ENCODE measurements around the gene TSC2.
A peak's percentile ranks its signal among the peaks of the same experiment; 100 is the strongest.

TSC2 gene

GRCh38 chr16:2023092-2024031 lies 24.4 kb upstream of the TSC2 start:
- TF ChIP-seq CTCF (IDR thresholded peaks at IDR 0.05; ENCODE audit: low read depth, low read length, missing control alignments) = peak; percentile 97
- peak; percentile 45 for DNase-seq (ENCODE audit: low read depth)
- peak overlapping the region; percentile 30 for H3K4me3 ChIP-seq (ENCODE audit: low read depth, low read length)

- H3K4me3 ChIP-seq (ENCODE audit: low read depth, low read length) = no peak overlapping the region
- DNase-seq (ENCODE audit: low read depth) = no peak
- TF ChIP-seq CTCF (IDR thresholded peaks at IDR 0.05; ENCODE audit: low read depth, low read length, missing control alignments) = no peak
These were observed 23.8 kb upstream of the TSC2 start for GRCh38 chr16:2024032-2024420.

DNA sequence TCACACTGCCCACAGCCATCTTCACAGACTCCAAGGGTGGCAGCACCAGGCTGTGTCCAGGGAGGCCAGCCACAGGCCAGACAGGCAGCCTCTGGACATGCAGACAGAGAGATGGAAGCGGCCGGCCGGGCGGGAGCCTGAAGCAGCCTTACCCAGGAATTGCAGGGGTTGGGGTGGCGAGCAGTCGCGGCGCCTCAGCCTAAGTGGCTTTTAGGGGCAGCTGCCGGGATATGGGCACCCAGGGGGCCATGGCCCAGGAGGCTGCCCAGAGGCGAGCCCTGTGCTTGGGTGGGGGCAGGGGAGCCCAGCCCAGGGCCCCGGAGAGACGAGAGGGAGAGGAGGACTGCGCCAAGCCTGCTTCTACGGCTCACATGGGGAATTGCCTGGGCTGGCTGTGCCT lies 22.5 kb upstream of the TSC2 start:
- no peak overlapping the region for H3K4me3 ChIP-seq (ENCODE audit: low read depth, low read length)
- TF ChIP-seq CTCF (IDR thresholded peaks at IDR 0.05; ENCODE audit: low read depth, low read length, missing control alignments) = no peak
- no peak for DNase-seq (ENCODE audit: low read depth)

GRCh38 chr16:2025878-2026460 lies 21.8 kb upstream of the TSC2 start:
- no peak for TF ChIP-seq CTCF (IDR thresholded peaks at IDR 0.05; ENCODE audit: low read depth, low read length, missing control alignments)
- H3K4me3 ChIP-seq (ENCODE audit: low read depth, low read length) = no peak overlapping the region
- no peak for DNase-seq (ENCODE audit: low read depth)

DNA sequence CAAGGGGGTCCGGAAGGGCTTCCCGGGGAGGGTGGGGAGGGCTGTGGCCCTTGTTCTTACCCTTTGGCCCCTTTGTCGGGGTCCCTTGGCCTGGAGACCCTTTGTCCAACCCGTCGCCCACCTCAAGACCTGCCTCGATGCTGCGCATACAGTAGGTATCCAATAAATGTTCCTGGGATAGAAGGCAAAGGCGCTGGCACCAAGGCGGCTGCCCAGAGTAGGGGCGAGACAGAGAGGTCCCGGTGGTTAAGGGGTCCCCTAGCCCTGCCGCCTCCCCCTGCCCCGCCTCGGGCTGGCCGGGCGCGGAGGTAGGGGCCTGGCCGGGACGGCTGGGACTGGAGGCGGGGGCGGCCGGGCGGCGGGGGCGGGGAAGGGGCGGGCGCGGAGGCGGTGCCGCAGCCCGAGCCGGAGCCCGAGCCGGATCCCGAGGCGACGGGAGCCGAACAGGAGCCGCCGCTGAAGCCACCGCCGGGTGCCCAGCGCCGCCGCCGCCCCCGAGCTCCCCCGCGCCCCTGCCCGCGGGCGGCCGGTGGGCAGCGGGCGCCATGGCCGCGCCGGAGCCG lies 21.2 kb upstream of the TSC2 start, which contains the start of gene NHERF2:
TSS of gene NHERF2 (plus strand) at position 442 of the 563 bp plus-strand sequence. CDS start at position 546, 104 bp downstream.
- TF ChIP-seq CTCF (IDR thresholded peaks at IDR 0.05; ENCODE audit: low read depth, low read length, missing control alignments) = no peak
- H3K4me3 ChIP-seq (ENCODE audit: low read depth, low read length) = no peak within 1 kb of the TSS
- no peak for DNase-seq (ENCODE audit: low read depth)

GRCh38 chr16:2027024-2028010 lies 20.5 kb upstream of the TSC2 start:
- DNase-seq (ENCODE audit: low read depth) = no peak
- TF ChIP-seq CTCF (IDR thresholded peaks at IDR 0.05; ENCODE audit: low read depth, low read length, missing control alignments) = no peak
- H3K4me3 ChIP-seq (ENCODE audit: low read depth, low read length) = no peak overlapping the region

All from GM12864 (cell line).